ENCODE data around the gene ATP5F1D.
A peak's percentile ranks its signal among the peaks of the same experiment; 100 is the strongest.
"Not testable (repeated sequence)": the region's sequence is repeated elsewhere in the genome, so short reads cannot be mapped to it uniquely, and the experiment has no call there.

Gene ATP5F1D
- total RNA-seq = 18.6 to 26.0 reads per million in 2 donors

- peak; percentile 81 for DNase-seq
These were observed at the start of gene ATP5F1D for GRCh38 chr19:1241417-1242095. TSS of gene ATP5F1D (plus strand) at chr19:1241751. CDS start at chr19:1241851, 100 bp downstream.

- DNase-seq = no peak
These were observed 42.0 kb upstream of the ATP5F1D start for GRCh38 chr19:1199531-1199930.

- DNase-seq = not testable (repeated sequence)
These were observed 40.9 kb upstream of the ATP5F1D start for GRCh38 chr19:1200614-1201013.

GRCh38 chr19:1205114-1206099 is 36.1 kb upstream of the ATP5F1D start, which contains the start of gene STK11:
TSS of gene STK11 (plus strand) at chr19:1205778. CDS start at chr19:1206914, 1,136 bp downstream.
- DNase-seq = peak; percentile 100

- DNase-seq = no peak
These were observed 35.2 kb upstream of the ATP5F1D start for GRCh38 chr19:1206150-1206863.

- no peak for DNase-seq
These were observed 34.6 kb upstream of the ATP5F1D start for GRCh38 chr19:1206864-1207450.

GRCh38 chr19:1208830-1209229 is 32.7 kb upstream of the ATP5F1D start:
- DNase-seq = not testable (repeated sequence)

- no peak for DNase-seq
These were observed 31.4 kb upstream of the ATP5F1D start for GRCh38 chr19:1210227-1210538.

- DNase-seq = no peak
These were observed 29.9 kb upstream of the ATP5F1D start for GRCh38 chr19:1211494-1212234.

GRCh38 chr19:1213391-1214286 is 27.9 kb upstream of the ATP5F1D start:
- DNase-seq = no peak

GRCh38 chr19:1214299-1214861 is 27.2 kb upstream of the ATP5F1D start:
- no peak for DNase-seq

GRCh38 chr19:1214862-1215731 is 26.5 kb upstream of the ATP5F1D start:
- no peak for DNase-seq

GRCh38 chr19:1216756-1217155 is 24.8 kb upstream of the ATP5F1D start:
- DNase-seq = no peak

GRCh38 chr19:1217366-1217765 is 24.2 kb upstream of the ATP5F1D start:
- DNase-seq = no peak

- DNase-seq = no peak
These were observed 22.6 kb upstream of the ATP5F1D start for GRCh38 chr19:1218751-1219567.

GRCh38 chr19:1219786-1220476 is 21.6 kb upstream of the ATP5F1D start:
- no peak for DNase-seq

GRCh38 chr19:1220477-1220930 is 21.0 kb upstream of the ATP5F1D start:
- DNase-seq = no peak

All from activated gamma-delta T cell (primary cell).